GM12864 (cell line): ENCODE measurements around the gene TMEM232.

Source experiments
- DNase-seq: peaks from one replicate; pipeline ENCODE4 v3.0.0-alpha.2; 2011; ENCODE audit warnings: low read depth
- H3K4me3 ChIP-seq: 2 replicates; pipeline ENCODE4 v1.5.1; 2011; ENCODE audit warnings: mild to moderate bottlenecking, low read depth, low read length, control low read depth
- CTCF ChIP-seq: IDR thresholded peaks from 2 replicates; pipeline ENCODE4 v1.5.1; 2011; ENCODE audit warnings: low read depth, mild to moderate bottlenecking, moderate library complexity, low read length, control low read depth, inconsistent platforms; ENCODE audit errors: missing control alignments

Gene TMEM232

GRCh38 chr5:110371725-110372041 is 354.8 kb downstream of the TMEM232 start:
- peak; percentile 4 for DNase-seq
- H3K4me3 ChIP-seq: no peak overlapping the region
- no peak for TF ChIP-seq CTCF

DNA sequence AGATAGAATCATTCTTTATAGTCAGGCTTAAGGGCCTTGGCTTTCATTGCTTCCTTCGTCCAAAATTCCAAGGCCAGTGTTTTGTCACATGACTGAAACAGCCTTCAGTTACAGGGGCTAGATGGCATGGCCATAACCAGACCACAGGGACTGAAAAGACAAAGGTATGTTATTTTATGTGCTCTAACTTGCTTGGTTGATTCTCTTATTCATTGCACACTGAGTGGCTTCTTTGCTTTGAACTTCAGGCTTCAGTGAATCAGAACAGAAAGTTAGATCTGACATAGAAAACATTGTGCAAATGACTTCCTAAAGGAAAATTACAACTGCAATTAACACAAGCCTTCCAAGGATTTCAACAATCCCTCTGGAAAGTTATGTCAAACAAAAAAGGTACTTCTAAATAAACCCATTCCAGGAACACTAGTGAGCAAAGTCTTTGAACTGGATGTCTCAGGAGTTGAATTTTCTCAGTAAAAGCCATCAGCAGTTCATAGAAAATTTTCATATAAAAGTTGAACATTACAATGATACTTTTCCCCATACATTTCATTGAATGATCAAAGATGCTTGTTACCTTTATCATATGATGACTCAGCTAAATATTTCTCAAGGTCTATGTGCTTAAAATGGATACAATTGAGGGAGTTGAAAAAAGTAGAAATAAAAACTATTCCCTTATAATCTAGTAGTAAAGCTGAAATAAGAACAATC is 355.3 kb downstream of the TMEM232 start:
- no peak for TF ChIP-seq CTCF
- DNase-seq: no peak
- H3K4me3 ChIP-seq: no peak overlapping the region
